SK-N-SH (cell line): ENCODE results near the gene MAPRE3. TPM values are rescaled to one million over a fixed set of nuclear protein-coding genes. Genes with fewer than 3 reads are reported as not detected.

Source experiments
- CTCF ChIA-PET: fragments of 300-600, 350-600 bp; formaldehyde crosslinking; extraction: SDS; loops from one replicate; lab custom pipeline; 2021; lab: Yijun Ruan, JAX
- POLR2A ChIA-PET: fragments of 350-600 bp; sonication (Branson Sonifier 250); formaldehyde crosslinking; extraction: SDS; loops from one replicate; lab custom pipeline; 2020; ENCODE audit warnings: antibody characterized with exemption, inconsistent platforms; lab: Yijun Ruan, JAX
- DNase-seq: peaks from one replicate; pipeline ENCODE4 v3.0.0; 2012
- H2AFZ ChIP-seq: fragments of 200-600 bp; sonication (generic); 2 replicates; pipeline ENCODE4 v1.8.1; 2016; ENCODE audit warnings: antibody characterized with exemption, mild to moderate bottlenecking, low read depth
- H3F3A ChIP-seq: fragments of 200-600 bp; sonication (generic); replicated peaks from 2 replicates; pipeline ENCODE3; 2016; ENCODE audit warnings: antibody characterized with exemption, mild to moderate bottlenecking; ENCODE audit not compliant: insufficient read depth
- H3K27ac ChIP-seq, 2 experiments: fragments of 200-500 bp in 1 of 2; fragments of 200-600 bp in 1 of 2; sonication (Bioruptor generic) in 1 of 2; sonication (generic), shearing (Covaris generic) in 1 of 2; 2 replicates each; pipeline versions ENCODE4 v1.5.1 to v1.6.1; 2014 to 2016; ENCODE audit warnings: low read depth in 2 of 2, inconsistent platforms in 1 of 2, low read length in 1 of 2, mild to moderate bottlenecking in 1 of 2, mixed read lengths in 1 of 2
- H3K27me3 ChIP-seq: fragments of 200-600 bp; sonication (generic), shearing (Covaris generic); 2 replicates; pipeline ENCODE4 v1.6.1; 2016; ENCODE audit warnings: mixed run types; ENCODE audit not compliant: insufficient read depth
- H3K36me3 ChIP-seq, 2 experiments: fragments of 200-500 bp in 1 of 2; fragments of 200-600 bp in 1 of 2; sonication (Bioruptor generic) in 1 of 2; sonication (generic) in 1 of 2; replicated peaks in 1 of 2; 2 replicates each; pipeline versions ENCODE3 to v1.5.1; 2014 to 2016; ENCODE audit warnings: low read length in 1 of 2, mild to moderate bottlenecking in 1 of 2; ENCODE audit not compliant: insufficient read depth in 2 of 2, control insufficient read depth in 1 of 2
- H3K4me1 ChIP-seq, 2 experiments: fragments of 200-500 bp in 1 of 2; fragments of 200-600 bp in 1 of 2; sonication (Bioruptor generic) in 1 of 2; sonication (generic), shearing (Covaris generic) in 1 of 2; 2 replicates each; pipeline versions ENCODE4 v1.5.1 to v1.6.1; 2014 to 2016; ENCODE audit warnings: low read depth in 1 of 2, low read length in 1 of 2, mixed run types in 1 of 2; ENCODE audit not compliant: insufficient read depth in 2 of 2, control insufficient read depth in 1 of 2
- H3K4me2 ChIP-seq: fragments of 200-600 bp; sonication (generic), shearing (Covaris generic); 2 replicates; pipeline ENCODE4 v1.6.1; 2017; ENCODE audit warnings: mixed run types
- H3K4me3 ChIP-seq, 2 experiments: fragments of 200-500 bp in 1 of 2; fragments of 200-600 bp in 1 of 2; sonication (Bioruptor generic) in 1 of 2; sonication (generic), shearing (Covaris generic) in 1 of 2; 2 replicates each; pipeline versions ENCODE4 v1.5.1 to v1.8.1; 2014 to 2016; ENCODE audit warnings: low read depth in 2 of 2, inconsistent platforms in 1 of 2, low read length in 1 of 2, mild to moderate bottlenecking in 1 of 2, mixed read lengths in 1 of 2, moderate library complexity in 1 of 2
- H3K79me2 ChIP-seq: fragments of 200-600 bp; sonication (generic); 2 replicates; pipeline ENCODE4 v1.8.1; 2017; ENCODE audit warnings: mild to moderate bottlenecking; ENCODE audit not compliant: insufficient read depth
- H3K9ac ChIP-seq: fragments of 200-600 bp; sonication (generic); 2 replicates; pipeline ENCODE4 v1.6.1; 2017; ENCODE audit warnings: mixed run types
- H3K9me2 ChIP-seq: fragments of 200-600 bp; sonication (generic); 2 replicates; pipeline ENCODE4 v1.6.1; 2017; ENCODE audit warnings: mixed run types
- H3K9me3 ChIP-seq: fragments of 200-600 bp; sonication (generic); 2 replicates; pipeline ENCODE4 v1.6.1; 2017; ENCODE audit warnings: mixed run types, mild to moderate bottlenecking, moderate library complexity
- H4K20me1 ChIP-seq: fragments of 200-600 bp; sonication (generic); 2 replicates; pipeline ENCODE4 v1.6.1; 2017; ENCODE audit warnings: mild to moderate bottlenecking, mixed run types; ENCODE audit not compliant: insufficient read depth
- ELF1 ChIP-seq: IDR thresholded peaks from 2 replicates; pipeline ENCODE4 v1.4.0; 2012
- EP300 ChIP-seq, 2 experiments: IDR thresholded peaks; 2 replicates each; pipeline versions ENCODE4 v1.4.0 to v1.6.1; 2012; ENCODE audit warnings: borderline replicate concordance in 1 of 2, low read depth in 1 of 2, low read length in 1 of 2
- EZH2phosphoT487 ChIP-seq: fragments of 200-600 bp; sonication (generic); IDR thresholded peaks from 2 replicates; pipeline ENCODE4 v1.6.1; 2017; ENCODE audit warnings: low read depth, mixed run types, mild to moderate bottlenecking, antibody characterized with exemption, moderate library complexity, borderline replicate concordance
- JUND ChIP-seq: IDR thresholded peaks from 2 replicates; pipeline ENCODE4 v1.4.0; 2012
- MXI1 ChIP-seq: IDR thresholded peaks from 2 replicates; pipeline ENCODE4 v1.6.1; 2012; ENCODE audit warnings: mild to moderate bottlenecking, low read depth, low read length, improper control_type of control experiment
- NRF1 ChIP-seq: IDR thresholded peaks from 2 replicates; pipeline ENCODE4 v1.6.1; 2012; ENCODE audit warnings: low read depth, mild to moderate bottlenecking, low read length
- POLR2AphosphoS5 ChIP-seq: IDR thresholded peaks from 2 replicates; pipeline ENCODE4 v1.6.1; 2012; ENCODE audit warnings: low read depth, low read length
- RCOR1 ChIP-seq: fragments of 150-350 bp; IDR thresholded peaks from 2 replicates; pipeline ENCODE4 v1.6.1; 2017; ENCODE audit warnings: antibody characterized with exemption, low read length
- RFX5 ChIP-seq: IDR thresholded peaks from 2 replicates; pipeline ENCODE4 v1.6.1; 2012; ENCODE audit warnings: mild to moderate bottlenecking, improper control_type of control experiment, low read length
- SIN3A ChIP-seq: IDR thresholded peaks from 2 replicates; pipeline ENCODE4 v1.6.1; 2012; ENCODE audit warnings: low read depth, mild to moderate bottlenecking, low read length, moderate library complexity, borderline replicate concordance
- SMC3 ChIP-seq: IDR thresholded peaks from 2 replicates; pipeline ENCODE4 v1.6.1; 2012; ENCODE audit warnings: low read depth, low read length, improper control_type of control experiment
- TAF1 ChIP-seq: IDR thresholded peaks from 2 replicates; pipeline ENCODE4 v1.6.1; 2012; ENCODE audit warnings: low read depth, mild to moderate bottlenecking, low read length, moderate library complexity, borderline replicate concordance
- TCF12 ChIP-seq: IDR thresholded peaks from 2 replicates; pipeline ENCODE4 v1.4.0; 2012
- TEAD4 ChIP-seq: IDR thresholded peaks from 2 replicates; pipeline ENCODE4 v1.4.0; 2012; ENCODE audit warnings: mild to moderate bottlenecking, borderline replicate concordance; ENCODE audit not compliant: insufficient read depth
- whole genome bisulfite sequencing: methylation state at CpG from one replicate; pipeline ENCODE4 v1.1.6; 2017; ENCODE audit warnings: low lambda C conversion rate; 5-methylcytosine and 5-hydroxymethylcytosine counted together
- polyA plus RNA-seq, 3 experiments: library from polyadenylated mRNA; depleted of rRNA; stranded (reverse); fragments of >200 nt; gene quantifications; 2 replicates each; pipeline ENCODE4 v1.2.3, GENCODE V29; 2012
- TF ChIP-seq, protein P1 (sequence below): fragments of 150-350 bp; IDR thresholded peaks from 2 replicates; pipeline ENCODE4 v1.6.1; 2016; ENCODE audit warnings: mild to moderate bottlenecking, low read depth, low read length
- TF ChIP-seq, protein P2 (sequence below): IDR thresholded peaks from 2 replicates; pipeline ENCODE4; 2012
- TF ChIP-seq, protein P3 (sequence below): IDR thresholded peaks from 2 replicates; pipeline ENCODE4 v1.4.0; 2012; ENCODE audit warnings: low read depth, borderline replicate concordance
- TF ChIP-seq, protein P4 (sequence below): IDR thresholded peaks from 2 replicates; pipeline ENCODE4 v1.4.0; 2012; ENCODE audit warnings: low read depth
- TF ChIP-seq, protein P5 (sequence below): fragments of 150-350 bp; IDR thresholded peaks from 2 replicates; pipeline ENCODE4 v1.6.1; 2017; ENCODE audit warnings: antibody characterized with exemption, low read length, low read depth, borderline replicate concordance

The MAPRE3 gene
- polyA plus RNA-seq, 1 of the 3 experiments (the other 2 are of a cell fraction), result 24.4 TPM

DNA sequence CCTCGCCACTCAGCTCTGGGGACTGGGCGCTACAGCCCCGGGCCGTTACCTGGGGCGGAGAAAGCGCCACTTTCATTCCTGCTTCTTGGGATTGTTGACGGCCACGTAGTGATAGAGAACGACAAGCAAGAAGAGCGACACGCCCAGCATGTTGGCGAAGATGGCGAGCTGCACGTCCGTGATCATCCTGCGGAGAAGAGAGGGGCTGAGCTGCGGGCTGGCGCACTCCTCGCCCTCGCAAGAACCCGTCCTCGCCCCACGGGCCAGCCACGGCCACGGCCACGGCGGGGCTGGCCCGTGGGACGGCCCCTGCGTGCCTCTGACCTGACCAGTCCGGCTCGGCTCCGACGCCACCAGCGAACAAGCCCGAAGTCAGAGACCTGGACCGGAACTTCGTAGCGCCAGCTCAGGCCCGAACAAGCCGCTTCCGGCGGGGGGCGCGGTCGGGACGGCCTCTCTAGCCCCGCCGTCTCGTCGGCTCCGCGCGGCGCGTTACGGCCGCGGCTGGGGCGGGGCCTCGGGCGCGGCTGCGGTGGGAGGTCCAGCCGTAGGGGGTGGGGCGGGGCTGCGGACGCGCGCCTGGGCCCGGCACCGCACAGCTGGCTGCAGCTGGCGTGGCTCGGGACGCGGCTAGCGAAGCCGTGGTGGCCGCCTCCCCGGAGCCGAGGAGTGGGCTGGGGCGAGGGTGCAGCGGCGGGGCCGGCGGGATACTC, 101.0 kb downstream of the MAPRE3 start, which contains the start of gene OST4 (continued):
- TF ChIP-seq, protein P1, sequence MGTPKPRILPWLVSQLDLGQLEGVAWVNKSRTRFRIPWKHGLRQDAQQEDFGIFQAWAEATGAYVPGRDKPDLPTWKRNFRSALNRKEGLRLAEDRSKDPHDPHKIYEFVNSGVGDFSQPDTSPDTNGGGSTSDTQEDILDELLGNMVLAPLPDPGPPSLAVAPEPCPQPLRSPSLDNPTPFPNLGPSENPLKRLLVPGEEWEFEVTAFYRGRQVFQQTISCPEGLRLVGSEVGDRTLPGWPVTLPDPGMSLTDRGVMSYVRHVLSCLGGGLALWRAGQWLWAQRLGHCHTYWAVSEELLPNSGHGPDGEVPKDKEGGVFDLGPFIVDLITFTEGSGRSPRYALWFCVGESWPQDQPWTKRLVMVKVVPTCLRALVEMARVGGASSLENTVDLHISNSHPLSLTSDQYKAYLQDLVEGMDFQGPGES, result no peak
- TF ChIP-seq, protein P2, sequence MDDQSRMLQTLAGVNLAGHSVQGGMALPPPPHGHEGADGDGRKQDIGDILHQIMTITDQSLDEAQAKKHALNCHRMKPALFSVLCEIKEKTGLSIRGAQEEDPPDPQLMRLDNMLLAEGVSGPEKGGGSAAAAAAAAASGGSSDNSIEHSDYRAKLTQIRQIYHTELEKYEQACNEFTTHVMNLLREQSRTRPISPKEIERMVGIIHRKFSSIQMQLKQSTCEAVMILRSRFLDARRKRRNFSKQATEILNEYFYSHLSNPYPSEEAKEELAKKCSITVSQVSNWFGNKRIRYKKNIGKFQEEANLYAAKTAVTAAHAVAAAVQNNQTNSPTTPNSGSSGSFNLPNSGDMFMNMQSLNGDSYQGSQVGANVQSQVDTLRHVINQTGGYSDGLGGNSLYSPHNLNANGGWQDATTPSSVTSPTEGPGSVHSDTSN, result no peak
- peak; percentile 81; the same call in 1 of the 2 replicates for TF ChIP-seq MXI1
- TF ChIP-seq, protein P3, sequence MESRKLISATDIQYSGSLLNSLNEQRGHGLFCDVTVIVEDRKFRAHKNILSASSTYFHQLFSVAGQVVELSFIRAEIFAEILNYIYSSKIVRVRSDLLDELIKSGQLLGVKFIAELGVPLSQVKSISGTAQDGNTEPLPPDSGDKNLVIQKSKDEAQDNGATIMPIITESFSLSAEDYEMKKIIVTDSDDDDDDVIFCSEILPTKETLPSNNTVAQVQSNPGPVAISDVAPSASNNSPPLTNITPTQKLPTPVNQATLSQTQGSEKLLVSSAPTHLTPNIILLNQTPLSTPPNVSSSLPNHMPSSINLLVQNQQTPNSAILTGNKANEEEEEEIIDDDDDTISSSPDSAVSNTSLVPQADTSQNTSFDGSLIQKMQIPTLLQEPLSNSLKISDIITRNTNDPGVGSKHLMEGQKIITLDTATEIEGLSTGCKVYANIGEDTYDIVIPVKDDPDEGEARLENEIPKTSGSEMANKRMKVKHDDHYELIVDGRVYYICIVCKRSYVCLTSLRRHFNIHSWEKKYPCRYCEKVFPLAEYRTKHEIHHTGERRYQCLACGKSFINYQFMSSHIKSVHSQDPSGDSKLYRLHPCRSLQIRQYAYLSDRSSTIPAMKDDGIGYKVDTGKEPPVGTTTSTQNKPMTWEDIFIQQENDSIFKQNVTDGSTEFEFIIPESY, result no peak
- no peak for TF ChIP-seq NRF1
- TF ChIP-seq TCF12, result no peak

DNA sequence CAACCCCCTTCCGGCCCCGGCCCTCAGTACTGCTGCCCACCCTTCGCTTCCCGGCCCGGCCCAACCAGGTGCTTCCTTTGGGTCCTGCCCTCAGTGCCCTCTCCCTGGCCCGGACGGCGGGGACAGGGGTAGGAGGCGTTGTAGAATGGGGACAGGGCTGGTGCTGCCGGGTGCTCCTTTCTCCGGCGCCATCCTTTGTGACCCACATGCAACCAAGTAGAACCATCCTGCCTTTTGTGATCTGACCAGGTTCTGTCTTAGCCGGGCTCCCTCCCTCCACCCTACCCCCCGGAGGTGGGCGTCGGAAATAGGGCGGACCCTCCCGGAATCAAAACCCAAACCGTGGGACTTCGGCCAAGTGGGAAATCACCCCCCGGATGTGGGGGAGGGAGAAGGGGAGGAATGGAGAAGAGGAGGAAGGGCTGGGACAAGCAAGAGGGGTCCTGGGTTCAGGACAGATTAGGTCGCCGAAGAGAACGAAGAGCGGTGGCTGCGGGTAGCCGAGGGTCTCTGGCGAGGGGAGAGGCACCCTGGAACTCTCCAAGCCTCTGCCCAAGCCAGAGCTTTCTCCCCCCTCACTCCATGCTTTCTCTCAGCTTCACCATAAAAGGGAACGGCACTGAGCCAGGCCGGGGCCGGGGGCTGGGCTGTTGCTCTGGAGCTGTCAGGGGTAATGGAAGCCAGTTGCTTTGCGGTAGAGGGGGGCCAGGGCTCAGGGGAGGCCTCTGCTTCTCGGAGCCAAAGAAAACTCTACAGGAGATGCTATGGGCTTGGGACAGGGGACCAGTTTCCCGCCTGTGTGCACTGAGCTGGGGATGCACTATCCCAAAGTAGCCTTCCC, 101.8 kb downstream of the MAPRE3 start:
- ChIA-PET POLR2A (interaction anchor here (0.6 to 5.7 kb wide), 12 partner anchors 9 to 423 kb away, joined by 3 to 80 read pairs (median 10); partner anchors contain the start of genes ABHD1, AGBL5, FNDC4 and GTF3C2), CTCF (interaction anchor here (0.7 to 18.5 kb wide), 12 partner anchors 11 to 235 kb away, joined by 3 to 227 read pairs (median 4); partner anchors contain the start of genes AGBL5, EMILIN1 and KHK)
- peak overlapping the region; percentile 89 to 98 for H3K27ac ChIP-seq
- peak overlapping the region; percentile 63 for H3K9ac ChIP-seq
- peaks cover 10% of the 10 kb centered on the region for H3F3A ChIP-seq
- H3K36me3 ChIP-seq, result peaks cover 22 to 33% of the 10 kb centered on the region in 2 experiments
- 5% methylated on average over 28 of the region's 34 CpGs for WGBS
- peak overlapping the region; percentile 68 for H2AFZ ChIP-seq
- H3K9me2 ChIP-seq, result no peaks in the 10 kb centered on the region
- H3K4me1 ChIP-seq, result peaks cover 44 to 74% of the 10 kb centered on the region in 2 experiments
- peaks cover 14% of the 10 kb centered on the region for H4K20me1 ChIP-seq
- peak overlapping the region; percentile 97 to 98 for H3K4me3 ChIP-seq
- no peaks in the 10 kb centered on the region for H3K27me3 ChIP-seq
- H3K9me3 ChIP-seq, result no peaks in the 10 kb centered on the region
- H3K79me2 ChIP-seq, result peaks cover 43% of the 10 kb centered on the region
- DNase-seq, result peak; percentile 89
- H3K4me2 ChIP-seq, result peak overlapping the region; percentile 89
- TF ChIP-seq SIN3A (no peak), JUND (no peak), EP300 (IDR thresholded peaks at IDR 0.05; ENCODE audit: borderline replicate concordance in 1 of 2, low read depth in 1 of 2, low read length in 1 of 2) (peak; percentile 73 to 79; a peak in 3 of 4 replicates), TEAD4 (no peak), EZH2phosphoT487 (no peak), TAF1 (peak; percentile 39), RFX5 (no peak), MXI1 (peak; percentile 86), ELF1 (no peak), TCF12 (peak; percentile 98), SMC3 (peak; percentile 5; the same call in 1 of the 2 replicates), POLR2AphosphoS5 (no peak; the same call in 1 of the 2 replicates), RCOR1 (no peak)
- TF ChIP-seq, protein P4, sequence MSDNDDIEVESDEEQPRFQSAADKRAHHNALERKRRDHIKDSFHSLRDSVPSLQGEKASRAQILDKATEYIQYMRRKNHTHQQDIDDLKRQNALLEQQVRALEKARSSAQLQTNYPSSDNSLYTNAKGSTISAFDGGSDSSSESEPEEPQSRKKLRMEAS, result no peak
- TF ChIP-seq, protein P5, sequence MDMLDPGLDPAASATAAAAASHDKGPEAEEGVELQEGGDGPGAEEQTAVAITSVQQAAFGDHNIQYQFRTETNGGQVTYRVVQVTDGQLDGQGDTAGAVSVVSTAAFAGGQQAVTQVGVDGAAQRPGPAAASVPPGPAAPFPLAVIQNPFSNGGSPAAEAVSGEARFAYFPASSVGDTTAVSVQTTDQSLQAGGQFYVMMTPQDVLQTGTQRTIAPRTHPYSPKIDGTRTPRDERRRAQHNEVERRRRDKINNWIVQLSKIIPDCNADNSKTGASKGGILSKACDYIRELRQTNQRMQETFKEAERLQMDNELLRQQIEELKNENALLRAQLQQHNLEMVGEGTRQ, result no peak
- TF ChIP-seq, protein P3, result no peak
